IMR-90 (cell line): ENCODE results near the gene ADGRL1. TPM values are rescaled to one million over a fixed set of nuclear protein-coding genes. Genes with fewer than 3 reads are reported as not detected.

Experiments
- ATAC-seq: fragments of 200-7000 bp; cut with Tn5 transposase; 2 replicates; pipeline ENCODE4 v1.9.1; 2020; ENCODE audit warnings: low read depth, mild to moderate bottlenecking, moderate library complexity
- BruUV-seq: library from RNA; stranded (reverse); fragments of 400-500 nt; replicated peaks from 2 replicates; lab custom pipeline; 2021; lab: Mats Ljungman, UMichigan
- CTCF ChIA-PET: fragments of 300-600 bp; formaldehyde crosslinking; extraction: SDS; loops from one replicate; lab custom pipeline; 2021; ENCODE audit warnings: antibody characterized with exemption; lab: Yijun Ruan, JAX
- POLR2A ChIA-PET: fragments of 300-600 bp; sonication (Branson Sonifier 250); formaldehyde crosslinking; loops from one replicate; lab custom pipeline; 2022; ENCODE audit warnings: antibody characterized with exemption; ENCODE audit not compliant: unreplicated experiment; lab: Charles Lee
- DNase-seq: peaks from one replicate; pipeline ENCODE4 v3.0.0; 2013
- H2AFZ ChIP-seq: replicated peaks from 2 replicates; pipeline ENCODE3; 2013; ENCODE audit warnings: low read length, mild to moderate bottlenecking; ENCODE audit not compliant: poor library complexity
- H2AK5ac ChIP-seq: 2 replicates; pipeline ENCODE4 v1.6.1; 2013; ENCODE audit warnings: low read depth, low read length, inconsistent platforms
- H2AK9ac ChIP-seq: replicated peaks from 2 replicates; pipeline ENCODE3; 2013; ENCODE audit warnings: mild to moderate bottlenecking, low read depth, low read length, moderate library complexity; ENCODE audit not compliant: poor library complexity
- H2BK120ac ChIP-seq: 2 replicates; pipeline ENCODE4 v1.6.1; 2013; ENCODE audit warnings: low read depth, low read length, inconsistent platforms
- H2BK15ac ChIP-seq: 3 replicates; pipeline ENCODE4 v1.6.1; 2013; ENCODE audit warnings: low read depth, low read length, inconsistent platforms
- H2BK20ac ChIP-seq: 2 replicates; pipeline ENCODE4 v1.6.1; 2013; ENCODE audit warnings: low read depth, mild to moderate bottlenecking, inconsistent platforms, low read length, moderate library complexity
- H2BK5ac ChIP-seq: 2 replicates; pipeline ENCODE4 v1.6.1; 2013; ENCODE audit warnings: mild to moderate bottlenecking, low read depth, low read length, inconsistent platforms; ENCODE audit not compliant: poor library complexity, severe bottlenecking
- H3K14ac ChIP-seq: replicated peaks from 2 replicates; pipeline ENCODE4 v1.6.1; 2013; ENCODE audit warnings: low read depth, low read length, inconsistent platforms
- H3K18ac ChIP-seq: 2 replicates; pipeline ENCODE4 v1.6.1; 2013; ENCODE audit warnings: low read depth, low read length, control low read depth
- H3K23ac ChIP-seq: 2 replicates; pipeline ENCODE4 v1.6.1; 2013; ENCODE audit warnings: low read depth, low read length, inconsistent platforms
- H3K27ac ChIP-seq: 2 replicates; pipeline ENCODE4 v1.5.1; 2013; ENCODE audit warnings: mild to moderate bottlenecking, control low read depth, low read length; ENCODE audit not compliant: insufficient read depth
- H3K27me3 ChIP-seq: 2 replicates; pipeline ENCODE4 v1.6.1; 2013; ENCODE audit warnings: low read length; ENCODE audit not compliant: control insufficient read depth, insufficient read depth
- H3K36me3 ChIP-seq: 2 replicates; pipeline ENCODE4 v1.6.1; 2013; ENCODE audit warnings: low read length, mixed read lengths; ENCODE audit not compliant: control insufficient read depth, insufficient read depth
- H3K4ac ChIP-seq: 2 replicates; pipeline ENCODE4 v1.6.1; 2013; ENCODE audit warnings: low read depth, low read length, inconsistent platforms
- H3K4me1 ChIP-seq: 2 replicates; pipeline ENCODE4 v1.6.1; 2013; ENCODE audit warnings: low read length, mixed read lengths; ENCODE audit not compliant: control insufficient read depth, insufficient read depth
- H3K4me2 ChIP-seq: 2 replicates; pipeline ENCODE4 v1.6.1; 2013; ENCODE audit warnings: low read depth, mild to moderate bottlenecking, control low read depth, low read length, moderate library complexity
- H3K4me3 ChIP-seq: 2 replicates; pipeline ENCODE4 v1.5.1; 2013; ENCODE audit warnings: low read depth, mild to moderate bottlenecking, control low read depth, low read length, moderate library complexity; ENCODE audit not compliant: insufficient read depth
- H3K56ac ChIP-seq: 2 replicates; pipeline ENCODE4 v1.6.1; 2013; ENCODE audit warnings: low read length, inconsistent platforms; ENCODE audit not compliant: insufficient read depth; ENCODE audit errors: extremely low read depth
- H3K79me1 ChIP-seq, 2 experiments: 2 replicates each; pipeline ENCODE4 v1.6.1; 2013; ENCODE audit warnings: low read length in 2 of 2, inconsistent platforms in 1 of 2, low read depth in 1 of 2
- H3K9ac ChIP-seq: 2 replicates; pipeline ENCODE4 v1.6.1; 2013; ENCODE audit warnings: low read depth, low read length, control low read depth
- H3K9me1 ChIP-seq: 2 replicates; pipeline ENCODE4 v1.6.1; 2013; ENCODE audit warnings: low read length, inconsistent platforms; ENCODE audit not compliant: insufficient read depth
- H3K9me3 ChIP-seq: 2 replicates; pipeline ENCODE4 v1.6.1; 2013; ENCODE audit warnings: low read length; ENCODE audit not compliant: control insufficient read depth, insufficient read depth
- H4K20me1 ChIP-seq: 2 replicates; pipeline ENCODE4 v1.6.1; 2013; ENCODE audit warnings: low read length, inconsistent platforms; ENCODE audit not compliant: insufficient read depth
- H4K5ac ChIP-seq: 2 replicates; pipeline ENCODE4 v1.6.1; 2013; ENCODE audit warnings: mild to moderate bottlenecking, low read depth, low read length, control low read depth
- H4K8ac ChIP-seq, 2 experiments: 2 replicates each; pipeline ENCODE4 v1.6.1; 2013; ENCODE audit warnings: low read depth in 2 of 2, low read length in 2 of 2, control low read depth in 1 of 2, inconsistent platforms in 1 of 2
- H4K91ac ChIP-seq: 2 replicates; pipeline ENCODE4 v1.6.1; 2013; ENCODE audit warnings: low read depth, low read length, inconsistent platforms; ENCODE audit not compliant: insufficient read depth
- MXI1 ChIP-seq: IDR thresholded peaks from 2 replicates; pipeline ENCODE4 v1.6.1; 2012; ENCODE audit warnings: low read depth, mild to moderate bottlenecking, low read length, moderate library complexity, borderline replicate concordance
- RCOR1 ChIP-seq: IDR thresholded peaks from 2 replicates; pipeline ENCODE4 v1.6.1; 2012; ENCODE audit warnings: mild to moderate bottlenecking, low read length, improper control_type of control experiment; ENCODE audit not compliant: insufficient replicate concordance
- WGBS, 2 experiments: methylation state at CpG; one replicate each; pipeline versions ENCODE4 v1.1.5 to v1.1.7; 2013; ENCODE audit warnings: missing lambda C conversion rate in 2 of 2; ENCODE audit not compliant: insufficient read length in 1 of 2; ENCODE audit errors: extremely low coverage in 2 of 2; 5-methylcytosine and 5-hydroxymethylcytosine counted together
- dilution Hi-C: fragments of 300-500 bp; cut with HindIII; formaldehyde crosslinking; loops from one replicate; pipeline ENCODE4 v1.14.3; 2018; ENCODE audit warnings: low sequenced_read_pairs; ENCODE audit not compliant: unreplicated experiment
- in situ Hi-C: fragments of 300-500 bp; cut with MboI; formaldehyde crosslinking; loops from 3 replicates; pipeline ENCODE4 v1.14.3; 2019; ENCODE audit warnings: low sequenced_read_pairs, inconsistent platforms, mixed read lengths
- intact Hi-C: fragments of 100-400 bp; cut with micrococcal nuclease; formaldehyde crosslinking; loops from 2 replicates; pipeline ENCODE4 v1.10.0; 2022
- polyA plus RNA-seq, 3 experiments: library from polyadenylated mRNA; depleted of rRNA; stranded (reverse); fragments of >200 nt; gene quantifications; 2 replicates each; pipeline ENCODE4 v1.2.3, GENCODE V29; 2012; ENCODE audit warnings: low replicate concordance in 1 of 3
- total RNA-seq: library from RNA; depleted of rRNA; stranded (reverse); fragments of >200 nt; gene quantifications from 2 replicates; pipeline ENCODE4 v1.2.3, GENCODE V29; 2012
- TF ChIP-seq, protein P1 (sequence below): conservative IDR thresholded peaks from 2 replicates; pipeline ENCODE4 v1.5.1; 2012; ENCODE audit warnings: mild to moderate bottlenecking, low read depth, low read length, improper control_type of control experiment

The ADGRL1 gene
- total and polyA plus RNA-seq, 2 of the 4 experiments (the other 2 are of a cell fraction), result 0.72 to 2.2 TPM

DNA sequence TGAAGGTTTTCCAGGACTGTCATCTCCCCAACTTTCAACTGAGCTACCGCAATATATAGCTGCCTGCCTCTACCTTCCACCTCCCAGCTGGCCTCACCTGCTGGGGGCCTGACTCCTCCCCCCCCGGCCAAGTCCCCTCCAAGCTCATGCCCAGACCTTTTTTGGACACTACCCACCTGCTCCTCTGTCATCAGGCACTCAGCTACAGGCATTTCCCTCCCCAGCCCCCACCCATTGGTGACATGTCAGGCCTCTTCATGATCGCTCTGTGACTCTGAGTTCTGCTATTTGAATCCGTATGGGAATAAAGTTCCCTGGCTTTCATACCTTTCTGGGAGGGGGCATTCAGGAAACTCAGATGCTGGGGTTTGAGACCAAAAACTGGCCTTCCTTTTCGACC is 90.2 kb downstream of the ADGRL1 start:
- H3K9me1 ChIP-seq, result peaks cover 17% of the 10 kb centered on the region; the same call in 1 of the 2 replicates
- BruUV-seq, result no TSS peak
- dilution Hi-C loops, result no loop called here

More for the DNA sequence above, 90.2 kb downstream of the ADGRL1 start:
- Histone ChIP-seq H2AFZ (no peak overlapping the region), H2BK5ac (no peak overlapping the region), H3K23ac (peak overlapping the region; percentile 91; the same call in 1 of the 2 replicates), H3K4ac (no peak overlapping the region), H4K91ac (no peak overlapping the region), H3K79me1 (peaks cover 10 to 73% of the 10 kb centered on the region in 2 experiments), H3K4me1 (peaks cover 26% of the 10 kb centered on the region), H3K56ac (no peak overlapping the region), H3K36me3 (no peaks in the 10 kb centered on the region), H2BK15ac (no peak overlapping the region), H3K14ac (no peak overlapping the region), H2BK120ac (no peak overlapping the region), H3K4me2 (no peak overlapping the region), H4K8ac (no peak overlapping the region), H3K4me3 (no peak overlapping the region), H2BK20ac (no peak overlapping the region), H3K27ac (no peak overlapping the region), H2AK9ac (no peak overlapping the region), H3K18ac (no peak overlapping the region), H4K20me1 (peaks cover 8% of the 10 kb centered on the region), H3K27me3 (no peaks in the 10 kb centered on the region), H4K5ac (no peak overlapping the region), H3K9ac (no peak overlapping the region), H3K9me3 (no peaks in the 10 kb centered on the region), H2AK5ac (0 out of 2 replicates have a peak overlapping the region, but pooled peaks have one; percentile 32)
- DNase-seq (no peak), ATAC-seq (no peak)
- WGBS, 2 experiments, result no CpG with 5 or more reads among the region's 5 CpGs
- in situ Hi-C loops (no loop called here), intact Hi-C loops (no loop called here)
- TF ChIP-seq MXI1 (no peak), RCOR1 (no peak)
- TF ChIP-seq, protein P1, sequence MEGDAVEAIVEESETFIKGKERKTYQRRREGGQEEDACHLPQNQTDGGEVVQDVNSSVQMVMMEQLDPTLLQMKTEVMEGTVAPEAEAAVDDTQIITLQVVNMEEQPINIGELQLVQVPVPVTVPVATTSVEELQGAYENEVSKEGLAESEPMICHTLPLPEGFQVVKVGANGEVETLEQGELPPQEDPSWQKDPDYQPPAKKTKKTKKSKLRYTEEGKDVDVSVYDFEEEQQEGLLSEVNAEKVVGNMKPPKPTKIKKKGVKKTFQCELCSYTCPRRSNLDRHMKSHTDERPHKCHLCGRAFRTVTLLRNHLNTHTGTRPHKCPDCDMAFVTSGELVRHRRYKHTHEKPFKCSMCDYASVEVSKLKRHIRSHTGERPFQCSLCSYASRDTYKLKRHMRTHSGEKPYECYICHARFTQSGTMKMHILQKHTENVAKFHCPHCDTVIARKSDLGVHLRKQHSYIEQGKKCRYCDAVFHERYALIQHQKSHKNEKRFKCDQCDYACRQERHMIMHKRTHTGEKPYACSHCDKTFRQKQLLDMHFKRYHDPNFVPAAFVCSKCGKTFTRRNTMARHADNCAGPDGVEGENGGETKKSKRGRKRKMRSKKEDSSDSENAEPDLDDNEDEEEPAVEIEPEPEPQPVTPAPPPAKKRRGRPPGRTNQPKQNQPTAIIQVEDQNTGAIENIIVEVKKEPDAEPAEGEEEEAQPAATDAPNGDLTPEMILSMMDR, result no peak
- ChIA-PET CTCF (interaction anchor here (0.6 to 1.7 kb wide), 3 partner anchors 21 to 329 kb away, joined by 3 to 8 read pairs (median 3); partner anchors contain the start of genes ASF1B and MISP3), POLR2A (no interaction called here)
